Left ventricle myocardium inferior (tissue), 1 donor: ENCODE measurements around the gene KRTAP29-1. TPM values are rescaled to one million over a fixed set of nuclear protein-coding genes. Genes with fewer than 3 reads are reported as not detected.

Experiments used
- DNase-seq: peaks from one replicate; pipeline ENCODE4 v3.0.0-alpha.2; 2020
- H3K27ac ChIP-seq: fragments of 200-600 bp; replicated peaks from 2 replicates; pipeline ENCODE4 v1.8.0; 2021
- H3K27me3 ChIP-seq: fragments of 200-600 bp; 2 replicates; pipeline ENCODE4 v1.8.0; 2021; ENCODE audit warnings: low read depth
- H3K36me3 ChIP-seq: fragments of 200-600 bp; 2 replicates; pipeline ENCODE4 v1.8.0; 2021
- H3K4me1 ChIP-seq: fragments of 200-600 bp; 2 replicates; pipeline ENCODE4 v1.8.0; 2021
- H3K4me3 ChIP-seq: fragments of 200-600 bp; 2 replicates; pipeline ENCODE4 v1.8.0; 2021; ENCODE audit warnings: mild to moderate bottlenecking, moderate library complexity
- H3K9me3 ChIP-seq: fragments of 200-600 bp; replicated peaks from 2 replicates; pipeline ENCODE4 v1.8.0; 2021
- CTCF ChIP-seq: fragments of 200-600 bp; IDR thresholded peaks from 2 replicates; pipeline ENCODE4 v1.8.0; 2021; ENCODE audit warnings: antibody characterized with exemption, mild to moderate bottlenecking, borderline replicate concordance
- intact Hi-C: fragments of 100-400 bp; cut with micrococcal nuclease; formaldehyde crosslinking; loops from one replicate; pipeline ENCODE4 v1.11.0; 2022
- total RNA-seq: library from RNA; stranded (reverse); fragmentation: NEBNext Ultra II Directional; extraction: Animal tissue kit (Norgen Biotek cat#: 25700); gene quantifications from one replicate; pipeline ENCODE4 v1.2.1, GENCODE V29; 2021
- donor health status: DM: no; HTN: yes; CAD: no; lungs with severe emphysema.

Gene KRTAP29-1
- total RNA-seq, 1 donor from 2014 or later: not detected

- Histone ChIP-seq H3K27ac (no peak overlapping the region), H3K36me3 (no peaks in the 10 kb centered on the region), H3K27me3 (peaks cover 46% of the 10 kb centered on the region), H3K9me3 (peaks cover 2% of the 10 kb centered on the region), H3K4me3 (no peak overlapping the region), H3K4me1 (no peaks in the 10 kb centered on the region)
- no peak for DNase-seq
- TF ChIP-seq CTCF: no peak
- intact Hi-C loops: no loop called here
Observed at GRCh38 chr17:41325611-41326010, 23.0 kb upstream of the KRTAP29-1 start.

- intact Hi-C loops: no loop called here
- no peaks in the 10 kb centered on the region for H3K4me1 ChIP-seq
- no peak for TF ChIP-seq CTCF
- H3K4me3 ChIP-seq: no peak overlapping the region
- DNase-seq: no peak
- no peaks in the 10 kb centered on the region for H3K36me3 ChIP-seq
- peaks cover 7% of the 10 kb centered on the region for H3K9me3 ChIP-seq
- no peak overlapping the region for H3K27ac ChIP-seq
- H3K27me3 ChIP-seq: peaks cover 42% of the 10 kb centered on the region
Observed at GRCh38 chr17:41325126-41325525, 22.5 kb upstream of the KRTAP29-1 start.

- intact Hi-C loops: no loop called here
- no peak overlapping the region for H3K27ac ChIP-seq
- H3K4me1 ChIP-seq: no peaks in the 10 kb centered on the region
- peaks cover 41% of the 10 kb centered on the region for H3K27me3 ChIP-seq
- H3K4me3 ChIP-seq: no peak overlapping the region
- peaks cover 14% of the 10 kb centered on the region for H3K9me3 ChIP-seq
- no peaks in the 10 kb centered on the region for H3K36me3 ChIP-seq
- DNase-seq: no peak
- no peak for TF ChIP-seq CTCF
Observed at GRCh38 chr17:41324180-41325075, 21.8 kb upstream of the KRTAP29-1 start.

GRCh38 chr17:41322903-41323895 lies 20.5 kb upstream of the KRTAP29-1 start:
- no peak overlapping the region for H3K27ac ChIP-seq
- TF ChIP-seq CTCF: no peak
- H3K4me3 ChIP-seq: no peak overlapping the region
- no peak for DNase-seq
- intact Hi-C loops: no loop called here
- peaks cover 18% of the 10 kb centered on the region for H3K9me3 ChIP-seq
- H3K36me3 ChIP-seq: no peaks in the 10 kb centered on the region
- H3K27me3 ChIP-seq: peaks cover 30% of the 10 kb centered on the region
- H3K4me1 ChIP-seq: no peaks in the 10 kb centered on the region

- H3K36me3 ChIP-seq: no peaks in the 10 kb centered on the region
- intact Hi-C loops: no loop called here
- peaks cover 21% of the 10 kb centered on the region for H3K27me3 ChIP-seq
Observed at GRCh38 chr17:41322094-41322902, 19.6 kb upstream of the KRTAP29-1 start.

More at GRCh38 chr17:41322094-41322902, 19.6 kb upstream of the KRTAP29-1 start:
- no peak overlapping the region for H3K27ac ChIP-seq
- DNase-seq: no peak
- peaks cover 18% of the 10 kb centered on the region for H3K9me3 ChIP-seq
- no peak overlapping the region for H3K4me3 ChIP-seq
- no peaks in the 10 kb centered on the region for H3K4me1 ChIP-seq
- TF ChIP-seq CTCF: peak; percentile 71
